Stimulated activated CD4-positive, alpha-beta T cell treated with anti-CD3 and anti-CD28 coated beads, Interleukin-4, amount 100 ng/mL, for 24 hours (primary cell): Measurements from ENCODE around the gene AVPR2.

ENCODE experiments used
- DNase-seq: peaks from one replicate; pipeline ENCODE4 v3.0.0-alpha.2; 2020

AVPR2 gene

DNA sequence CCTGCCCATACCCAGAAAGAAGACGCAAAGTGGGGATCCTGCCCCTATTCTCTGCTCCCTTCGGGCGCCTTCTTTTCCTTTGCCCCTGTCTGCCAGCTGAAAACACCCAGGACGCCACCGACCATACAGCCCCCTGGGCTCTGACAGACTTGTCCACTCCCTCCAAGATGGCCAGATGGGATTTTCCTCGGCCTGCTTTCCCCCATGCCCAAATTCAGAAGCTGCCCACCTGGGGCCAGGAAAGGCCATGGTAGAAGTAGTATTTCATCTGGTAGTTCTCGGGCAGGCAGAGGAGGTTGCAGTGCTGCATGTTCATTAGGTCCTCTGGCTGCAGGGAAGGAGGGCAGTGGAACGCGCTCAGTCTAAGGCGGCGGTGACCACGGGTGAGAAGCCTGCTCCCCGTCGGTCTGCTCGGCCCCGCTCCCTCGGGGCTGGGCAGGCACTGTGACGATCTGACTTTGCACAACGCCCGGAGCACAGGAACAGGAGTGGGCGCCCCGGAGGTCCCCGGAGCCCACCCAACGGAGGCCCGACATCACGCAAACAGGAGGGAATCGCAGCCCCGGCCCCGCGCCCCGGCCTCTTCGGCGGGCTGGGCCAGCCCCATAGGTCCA is 29.8 kb downstream of the AVPR2 start:
- no peak for DNase-seq

DNA sequence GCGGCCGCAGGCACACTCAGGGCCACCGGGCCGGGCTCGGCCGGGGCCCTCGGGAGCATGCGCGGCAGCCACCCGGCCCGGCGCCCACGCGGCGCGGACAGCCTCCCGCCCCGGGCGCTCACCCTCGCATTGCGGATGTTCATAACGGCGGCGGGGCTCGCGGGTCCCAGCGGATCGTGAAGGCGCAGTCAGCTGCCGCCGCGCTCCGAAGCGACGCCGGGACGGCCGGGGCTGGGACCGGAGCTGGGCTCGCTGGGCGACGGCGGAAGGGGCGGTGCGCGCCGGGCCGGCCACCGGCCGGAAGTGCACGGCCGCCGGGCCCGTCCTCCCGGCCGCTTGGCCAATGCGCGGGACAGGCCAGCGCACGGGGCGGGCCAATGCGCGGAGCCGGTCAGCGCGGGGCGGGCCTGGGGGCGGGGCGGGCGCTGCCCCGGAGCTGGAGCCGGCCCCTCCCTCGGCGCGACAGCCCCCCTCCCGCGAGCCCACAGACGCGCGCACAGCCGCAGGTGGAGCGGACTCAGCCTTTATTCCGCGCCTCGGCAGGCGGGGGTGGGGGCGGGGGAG is 30.4 kb downstream of the AVPR2 start, which contains the start of gene NAA10:
NAA10 (minus strand) TSS at position 276 of the 564 bp plus-strand sequence; CDS start at position 143, 133 bp downstream.
- DNase-seq = peak; percentile 52

DNA sequence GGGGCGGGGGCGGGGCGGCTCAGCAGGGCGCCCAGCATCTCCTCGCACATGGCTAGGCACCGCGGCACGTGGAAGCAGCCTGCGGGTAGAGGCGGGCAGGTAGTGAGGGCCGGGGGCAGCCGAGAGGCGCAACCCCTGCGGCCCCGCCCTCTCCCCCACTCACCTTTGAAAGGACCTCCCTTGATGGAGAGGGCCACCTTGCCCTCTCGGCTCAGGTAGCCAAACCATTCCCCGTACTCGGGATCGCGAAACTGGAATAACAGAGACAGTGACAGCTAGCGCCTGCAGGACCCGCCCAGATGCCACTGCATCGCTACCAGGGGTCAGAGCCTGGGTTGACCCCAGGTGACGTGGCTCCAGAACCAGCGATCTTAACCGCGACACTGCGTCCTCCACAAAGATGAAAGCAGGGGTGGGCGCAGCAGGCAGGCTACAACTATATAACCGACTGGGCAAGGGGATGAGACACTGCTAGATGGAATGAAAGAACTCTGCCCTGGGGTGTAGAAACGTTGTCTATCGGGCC is 30.9 kb downstream of the AVPR2 start:
- DNase-seq = no peak

DNA sequence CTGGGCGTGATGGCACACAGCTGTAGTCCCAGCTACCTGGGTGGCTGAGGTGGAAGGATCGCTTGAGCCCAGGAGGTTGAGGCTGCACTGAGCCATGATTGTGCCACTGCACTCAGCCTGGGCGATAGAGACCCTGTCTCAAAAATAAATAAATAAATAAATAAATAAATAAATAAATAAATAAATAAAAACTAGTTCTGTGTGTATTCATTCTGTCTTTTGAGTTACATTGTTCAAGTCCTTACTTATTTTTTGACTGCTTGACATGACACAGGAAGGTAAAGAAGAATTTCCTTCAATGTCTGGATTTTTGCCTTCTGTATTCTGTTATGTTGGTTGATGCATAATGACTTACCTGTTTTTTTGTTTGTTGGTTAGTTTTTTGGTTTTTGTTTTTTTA is 32.6 kb downstream of the AVPR2 start:
- no peak for DNase-seq

DNA sequence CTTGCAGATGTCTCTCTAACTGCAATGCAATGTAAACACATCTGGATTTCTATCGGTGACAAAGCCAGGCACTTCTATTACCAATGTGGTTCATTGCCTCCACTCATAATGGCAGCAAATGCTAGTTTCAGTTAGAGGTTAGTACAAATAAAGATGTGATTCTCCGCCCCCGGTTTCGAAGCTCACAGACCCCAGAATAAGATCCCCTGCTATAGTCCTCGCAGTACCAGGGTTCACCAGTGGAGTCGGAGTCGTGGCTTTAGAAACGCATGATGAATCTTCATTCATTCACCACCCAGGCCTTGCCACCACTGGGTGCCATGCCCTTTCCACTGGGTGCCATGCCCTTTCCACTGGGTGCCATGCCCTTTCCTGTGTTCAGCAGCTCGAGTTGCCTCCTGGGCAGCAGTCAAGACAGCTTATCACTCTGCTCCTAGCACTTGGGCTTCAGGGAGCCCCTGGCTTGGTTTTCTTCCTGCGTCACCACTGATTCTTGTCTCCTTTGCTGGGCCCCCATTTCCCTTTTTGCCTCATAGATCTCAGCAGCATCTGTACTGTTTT is 33.8 kb downstream of the AVPR2 start:
- DNase-seq = no peak

DNA sequence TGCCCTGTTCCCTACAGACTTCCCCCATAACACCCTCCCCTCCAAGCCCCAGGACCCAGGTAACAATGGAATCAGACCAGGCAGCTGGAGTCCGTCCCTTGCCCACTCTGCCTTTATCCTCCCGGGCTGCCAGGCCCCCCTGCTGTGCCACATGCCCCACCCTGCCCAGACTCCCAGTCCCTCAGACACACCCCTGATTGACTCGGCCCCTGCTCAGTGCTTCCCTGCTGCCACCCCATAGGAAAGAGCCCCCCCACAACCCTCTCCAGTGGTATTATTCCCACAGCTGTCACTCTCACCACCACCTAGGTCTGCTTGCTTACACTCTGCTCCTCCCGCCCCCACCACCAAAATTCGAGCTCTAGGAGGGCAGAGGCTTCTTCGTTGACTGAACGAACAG is 35.1 kb downstream of the AVPR2 start:
- no peak for DNase-seq

DNA sequence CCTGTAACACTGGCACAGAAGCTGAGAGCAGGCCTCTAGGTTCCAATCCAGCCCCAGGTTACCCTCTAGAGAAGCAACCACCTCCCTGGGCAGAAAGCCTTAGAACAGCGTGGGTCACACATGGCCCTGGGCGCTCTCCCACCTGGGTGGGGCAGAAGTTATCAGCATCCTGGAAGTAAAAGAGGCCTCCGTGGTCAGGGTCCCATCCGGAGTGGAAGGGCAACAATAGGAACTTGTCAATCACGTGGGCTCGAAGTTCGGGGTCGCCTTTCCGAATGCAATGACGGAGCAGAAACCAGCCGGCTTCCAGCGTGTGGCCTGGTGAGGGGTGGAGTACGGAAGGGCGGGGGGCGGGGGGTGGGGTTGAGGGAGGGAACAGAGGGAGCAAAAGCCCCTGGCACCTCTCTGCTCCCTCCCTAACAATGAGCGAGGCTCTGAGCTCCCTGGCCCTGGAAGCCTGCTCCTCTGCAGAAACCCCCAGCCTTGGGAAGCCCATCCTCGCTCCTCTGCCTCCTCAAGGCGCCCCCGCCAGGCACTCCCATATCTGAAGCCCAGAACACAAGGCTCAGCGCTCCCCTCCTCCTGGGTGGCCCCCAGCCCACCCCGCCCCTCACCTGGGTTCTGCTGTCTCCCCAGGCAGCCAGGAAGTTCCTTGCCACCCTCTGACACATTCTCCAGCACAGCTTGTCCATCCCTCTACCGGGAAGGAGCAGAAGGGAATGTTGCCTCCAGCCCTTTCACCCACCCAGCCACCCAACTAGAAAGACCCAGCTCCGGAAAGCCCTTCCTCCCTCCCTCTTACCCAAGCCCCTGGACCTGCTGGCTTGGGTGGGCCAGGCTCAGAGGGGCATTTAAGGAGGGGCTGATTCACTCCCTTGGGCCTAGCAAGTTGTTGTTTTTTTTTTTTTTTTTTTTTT is 37.1 kb downstream of the AVPR2 start:
- no peak for DNase-seq

DNA sequence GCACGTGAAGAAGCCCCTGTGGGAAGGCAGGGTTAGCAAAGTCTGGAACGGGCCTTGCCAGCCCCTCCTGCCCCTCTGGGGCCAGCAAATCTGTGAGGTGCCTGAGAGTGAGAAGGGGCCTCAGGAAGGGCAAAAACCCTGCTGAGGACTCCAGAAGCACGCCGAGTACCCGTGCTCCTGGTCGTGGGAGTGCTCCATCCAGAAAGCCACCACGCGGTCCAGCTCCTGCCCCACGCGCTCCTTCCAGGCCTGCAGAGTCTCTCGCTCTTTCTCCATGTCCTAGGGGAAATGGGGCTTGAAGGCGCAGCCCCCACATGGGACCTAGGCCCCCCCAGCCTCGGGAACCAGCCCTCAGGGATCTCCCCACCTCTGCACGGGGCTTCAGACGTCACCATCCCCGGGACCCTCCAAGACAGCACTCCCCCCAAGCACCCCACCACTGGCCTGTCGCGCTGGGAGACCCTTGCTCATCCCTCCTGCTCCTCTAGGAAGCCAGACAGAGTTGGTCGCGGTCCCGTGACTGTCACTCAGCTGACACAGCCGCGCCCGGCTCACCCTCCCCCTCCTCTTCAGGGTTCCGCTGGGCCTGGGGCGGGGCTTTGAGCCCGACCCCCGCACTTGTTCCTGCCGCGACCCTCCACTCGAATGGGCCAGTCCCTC is 39.8 kb downstream of the AVPR2 start, which contains the start of gene RENBP:
RENBP (minus strand) TSS at position 504 of the 660 bp plus-strand sequence; CDS start at position 471, 33 bp downstream.
- peak; percentile 49 for DNase-seq

DNA sequence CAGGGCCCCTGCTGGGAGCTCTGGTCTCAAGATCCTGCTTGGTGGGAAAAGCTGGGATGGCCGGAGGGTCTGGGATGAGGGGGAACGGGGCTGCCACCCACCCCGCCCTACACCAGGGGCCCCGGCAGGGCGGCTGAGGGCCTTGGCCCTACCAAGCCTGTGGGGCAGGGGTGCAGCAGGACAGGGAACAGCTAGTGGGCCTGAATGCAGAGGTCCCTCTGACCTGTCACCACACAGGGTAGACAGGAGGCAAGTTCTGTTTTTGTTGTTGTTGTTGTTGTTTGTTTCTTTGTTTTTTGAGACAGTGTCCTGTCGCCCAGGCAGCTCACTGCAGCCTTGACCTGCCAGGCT is 40.3 kb downstream of the AVPR2 start:
- no peak for DNase-seq

DNA sequence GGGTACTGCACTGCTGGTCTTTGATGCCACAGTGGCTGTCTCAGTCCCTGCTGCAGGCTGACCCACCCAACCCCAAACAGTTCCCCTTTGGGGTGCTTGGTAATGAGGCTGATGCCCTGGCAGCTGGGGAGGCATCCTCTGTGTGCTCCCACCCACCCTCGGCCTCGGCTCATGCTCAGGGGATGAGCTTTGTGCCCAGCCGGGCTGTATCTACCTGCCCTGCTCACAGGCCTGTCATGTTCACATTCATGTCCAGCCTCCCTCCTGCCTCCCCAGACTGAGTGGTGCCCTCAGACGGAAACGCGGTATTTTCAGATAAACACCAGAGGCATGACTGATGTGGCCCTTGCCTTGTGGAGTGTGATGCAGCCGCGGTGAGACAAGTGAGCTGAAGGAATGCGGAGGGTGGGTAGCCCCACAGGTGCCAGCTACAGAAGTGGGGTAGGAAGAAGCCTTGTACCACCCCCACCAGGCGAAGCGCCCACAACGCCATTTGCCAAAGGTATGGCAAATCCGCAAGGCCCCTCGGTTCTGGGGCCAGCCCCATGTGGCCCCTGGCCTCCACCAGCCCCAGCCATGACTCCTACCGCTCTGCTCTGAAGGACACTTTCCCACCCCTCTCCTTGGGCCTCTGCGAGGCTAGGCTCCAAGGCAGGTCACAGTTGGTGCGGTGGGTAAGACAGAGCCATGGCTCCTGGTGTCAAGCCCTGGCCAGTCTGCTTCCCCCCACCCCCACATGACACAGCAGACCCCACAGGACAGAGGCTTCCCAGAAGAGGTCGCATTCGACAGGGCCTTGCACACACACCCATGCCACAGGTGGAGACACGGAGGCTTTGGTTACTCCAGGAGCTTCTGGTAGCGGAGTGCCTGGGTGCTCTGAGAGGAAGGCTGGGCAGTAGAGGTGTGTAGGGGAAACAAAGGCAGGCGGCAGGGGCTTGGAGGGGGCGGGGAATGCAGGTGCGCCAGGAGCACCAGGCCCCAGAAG is 41.8 kb downstream of the AVPR2 start:
- DNase-seq = no peak

DNA sequence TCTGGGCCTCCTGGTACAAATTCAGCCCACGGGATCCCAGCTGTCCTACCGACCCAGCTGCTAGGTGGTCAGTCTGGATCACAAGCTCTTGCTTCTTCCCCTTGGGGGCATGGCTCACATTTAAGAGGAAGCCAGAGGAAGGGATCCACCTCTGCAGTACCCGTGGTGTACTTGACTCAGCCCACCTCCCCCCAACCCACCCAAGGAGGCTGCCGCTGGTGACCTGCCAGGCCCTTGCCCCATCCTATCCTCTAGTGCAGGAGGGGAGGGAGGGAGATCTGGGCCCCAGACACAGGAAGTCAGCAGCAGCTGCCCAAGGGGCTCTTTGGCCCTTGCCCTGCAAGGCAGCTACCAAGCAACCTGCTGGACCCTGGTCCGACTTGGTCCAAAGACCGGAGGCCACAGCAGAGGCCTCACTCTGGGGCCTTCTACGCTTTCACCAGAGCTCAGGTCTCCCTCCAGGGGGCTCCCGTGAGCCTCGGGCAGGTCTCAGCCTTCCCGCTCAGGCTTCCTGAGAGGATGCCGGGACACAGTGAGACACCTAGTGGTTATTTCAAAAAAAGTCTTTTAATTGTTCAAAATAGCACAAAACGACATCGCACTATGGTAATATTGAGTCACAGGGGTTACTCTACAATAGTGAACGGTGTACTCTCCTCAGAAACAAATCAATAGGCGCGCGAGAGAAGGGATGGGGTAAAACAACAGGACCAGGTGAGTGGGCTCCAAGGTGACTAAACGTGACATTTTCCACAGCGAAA is 42.7 kb downstream of the AVPR2 start:
- DNase-seq = peak; percentile 81

DNA sequence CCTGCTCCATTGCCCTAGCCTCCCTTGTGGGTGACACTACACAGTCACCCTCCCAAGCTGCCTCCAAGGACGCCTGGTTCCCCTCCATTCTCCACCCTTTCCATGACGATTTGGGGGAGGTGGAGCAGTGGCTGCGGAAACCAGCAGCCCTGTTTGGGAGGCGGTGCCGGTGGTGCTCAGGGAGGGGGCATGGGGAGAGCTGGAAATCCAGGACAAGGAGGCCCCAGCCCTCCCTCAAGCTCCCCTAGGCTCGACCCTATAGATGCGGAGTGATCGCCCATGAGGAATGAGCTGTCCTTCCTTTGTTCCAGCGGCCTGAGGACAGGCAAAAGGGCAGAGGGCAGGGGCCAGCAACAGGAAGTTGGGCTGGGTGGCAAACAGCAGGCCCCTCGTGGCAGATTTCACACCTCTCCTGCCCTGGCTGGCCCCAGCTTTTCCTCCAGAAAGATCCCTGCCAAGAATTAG is 43.6 kb downstream of the AVPR2 start:
- no peak for DNase-seq

DNA sequence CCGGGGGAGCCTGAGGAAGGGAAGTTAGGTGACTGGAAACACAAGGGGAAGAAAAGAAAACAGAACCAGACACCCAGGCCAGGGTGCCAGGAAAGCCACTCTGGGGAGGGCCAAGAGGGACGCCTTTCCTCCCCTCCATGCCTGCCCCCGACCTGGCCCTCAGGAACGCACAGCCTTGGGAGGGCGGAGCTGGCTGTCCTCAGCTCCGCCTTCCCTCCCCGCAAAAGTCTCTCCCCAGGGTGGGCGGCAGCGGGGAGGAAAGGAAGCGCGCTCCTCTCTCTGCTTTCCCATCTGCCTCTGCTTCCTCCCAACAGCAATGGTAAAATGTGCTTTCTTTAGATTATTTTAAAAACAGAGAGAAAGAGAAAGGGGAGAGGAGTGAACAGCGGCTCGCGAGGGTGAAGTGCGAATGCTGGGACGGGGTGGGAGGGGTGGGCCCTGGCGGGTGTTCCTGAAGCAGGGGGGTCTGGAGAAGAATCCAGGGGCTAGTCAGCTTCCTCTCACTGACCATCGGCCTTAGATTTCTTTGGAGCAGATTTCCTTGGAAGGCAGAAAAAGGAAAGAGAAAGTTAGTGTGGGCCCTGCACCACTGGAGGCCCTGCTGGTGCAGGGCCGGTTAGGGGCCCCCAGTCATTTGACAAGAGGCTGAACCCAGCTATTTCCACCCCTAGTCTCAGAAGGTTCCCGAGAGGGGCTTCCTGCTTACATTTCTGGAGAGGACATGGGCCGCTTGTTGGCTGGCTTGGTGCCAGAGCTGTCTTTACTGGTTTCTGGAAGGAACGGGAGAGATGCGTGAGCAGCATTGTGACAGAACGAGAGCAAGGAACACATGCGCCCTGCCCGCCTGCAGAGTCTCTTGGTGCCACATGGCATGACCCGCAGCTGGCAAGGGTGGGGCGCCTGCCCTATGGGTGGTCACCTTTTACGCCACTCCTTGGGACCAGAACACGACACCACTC is 44.7 kb downstream of the AVPR2 start:
- DNase-seq = no peak

DNA sequence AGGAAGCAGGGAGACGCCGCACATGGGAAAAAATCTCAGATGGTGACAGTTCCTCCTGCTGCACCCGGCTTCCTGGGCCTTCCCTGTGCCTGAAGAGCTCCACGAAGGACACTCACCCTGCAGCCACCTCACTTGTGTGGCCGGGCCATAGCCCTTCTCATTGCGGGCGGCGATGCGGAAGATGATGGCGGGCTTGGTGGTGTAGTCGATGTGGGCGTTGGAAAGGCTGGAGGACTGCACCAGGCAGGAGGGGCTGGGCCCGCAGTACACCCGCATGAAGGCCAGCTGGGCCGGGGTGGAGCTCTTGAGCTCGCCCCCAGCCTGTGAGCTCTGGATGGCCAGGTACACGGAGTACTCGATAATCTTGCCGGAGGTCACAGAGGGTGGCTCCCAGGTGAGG is 45.7 kb downstream of the AVPR2 start:
- no peak for DNase-seq

DNA sequence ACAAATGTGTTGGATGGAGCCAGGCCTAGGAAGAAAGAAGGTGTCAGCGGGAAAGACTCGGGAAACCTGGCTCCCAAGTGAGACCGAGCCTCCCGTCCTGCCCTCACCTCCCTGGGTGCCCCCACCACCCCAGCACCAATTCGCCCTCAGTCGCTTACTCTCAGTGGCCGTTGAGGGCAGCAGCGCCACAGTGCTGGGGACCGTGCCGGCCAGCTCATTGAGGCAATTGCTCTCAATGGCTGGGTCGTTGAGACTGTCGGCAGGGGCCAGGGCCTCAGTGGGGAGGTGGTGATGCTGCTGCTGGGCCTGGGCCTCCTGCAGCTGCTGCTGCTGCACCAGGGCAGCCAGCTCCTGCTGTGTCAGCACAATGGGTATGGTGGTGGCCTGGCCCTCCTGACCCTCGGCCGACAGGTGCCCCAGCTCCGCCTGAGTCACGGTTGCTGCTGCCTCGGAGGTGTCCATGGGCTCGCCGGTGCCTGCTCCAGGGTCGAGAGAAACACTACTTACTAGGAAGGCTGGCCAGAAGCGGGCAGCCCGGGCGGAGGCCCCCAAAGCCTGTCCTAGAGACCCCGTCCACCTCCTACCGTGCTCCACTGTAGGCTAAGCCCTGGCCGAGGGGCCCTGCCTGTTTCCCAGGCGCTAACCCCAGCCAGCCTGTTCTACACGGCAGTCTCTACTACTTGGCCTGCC is 47.4 kb downstream of the AVPR2 start:
- DNase-seq = no peak

DNA sequence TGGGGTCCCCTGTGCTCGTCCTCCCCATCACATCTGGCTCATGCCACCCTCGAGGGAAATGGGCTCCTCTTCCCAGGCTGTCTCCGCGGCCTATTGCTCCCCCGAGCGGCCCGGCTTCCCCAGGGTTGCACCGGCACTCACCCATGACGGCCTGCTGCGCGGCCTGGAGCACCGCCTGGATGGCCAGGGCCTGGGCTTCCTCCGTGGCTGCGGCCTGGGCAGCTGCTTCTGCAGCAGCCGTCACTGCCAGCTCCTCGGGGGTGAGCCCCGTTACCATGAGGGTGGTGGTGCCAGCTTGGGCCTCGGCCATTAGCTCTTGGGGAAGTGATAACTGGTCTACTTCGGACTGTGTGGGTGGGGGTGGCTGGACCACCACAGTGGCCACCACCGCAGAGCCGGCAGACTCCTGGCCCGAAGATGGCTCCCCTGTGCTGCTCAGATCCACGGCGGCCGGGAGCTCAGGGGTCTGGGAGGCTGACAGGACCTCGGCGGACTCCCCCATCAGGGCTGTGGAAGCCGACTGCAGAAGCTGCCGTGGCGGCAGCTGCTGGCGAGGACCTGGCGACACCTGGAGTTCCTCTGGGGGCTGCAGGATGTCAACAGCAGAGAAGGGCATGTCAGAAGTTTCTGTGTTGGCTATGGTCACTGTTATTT is 48.0 kb downstream of the AVPR2 start:
- DNase-seq = no peak

DNA sequence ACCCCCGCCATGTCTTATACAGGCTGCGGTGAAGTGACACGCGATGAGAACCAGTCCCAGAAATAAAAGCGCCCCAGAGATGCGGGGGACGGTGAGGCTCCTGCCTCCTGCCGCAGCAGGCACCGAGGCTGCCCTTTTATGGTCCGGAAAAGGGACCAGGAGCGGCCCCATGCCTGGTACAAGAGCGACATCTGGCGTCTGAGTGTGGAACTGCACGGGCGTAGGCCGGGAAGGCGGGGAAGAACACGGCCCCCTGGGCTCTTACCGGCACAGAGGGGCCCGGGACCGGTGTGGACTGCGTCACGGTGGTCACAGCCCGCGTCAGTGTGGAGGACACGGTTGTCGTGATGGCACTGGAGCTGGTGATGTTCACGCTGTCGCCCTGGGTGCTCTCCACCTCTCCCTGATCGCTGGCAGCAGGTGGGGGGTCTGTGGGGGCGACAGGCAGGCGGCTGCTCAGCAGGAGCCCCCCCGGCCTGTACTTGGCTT is 48.9 kb downstream of the AVPR2 start:
- DNase-seq = peak; percentile 78
